OCI-LY1 (cell line): ENCODE data around the gene PLVAP.

Experiments used
- H2AFZ ChIP-seq: fragments of 200-600 bp; sonication (generic), shearing (Covaris generic); 2 replicates; pipeline ENCODE4 v1.6.0; 2014; ENCODE audit warnings: antibody characterized with exemption, mild to moderate bottlenecking, low read length
- H3F3A ChIP-seq: fragments of 200-600 bp; sonication (generic), shearing (Covaris generic); 2 replicates; pipeline ENCODE4 v1.6.0; 2014; ENCODE audit warnings: mild to moderate bottlenecking, antibody characterized with exemption, low read length, moderate library complexity; ENCODE audit not compliant: insufficient read depth
- H3K27ac ChIP-seq: fragments of 200-600 bp; sonication (generic); 2 replicates; pipeline ENCODE4 v1.5.1; 2014; ENCODE audit warnings: low read length, mixed run types, mild to moderate bottlenecking, low read depth; ENCODE audit not compliant: poor library complexity, severe bottlenecking
- H3K27me3 ChIP-seq: fragments of 200-600 bp; sonication (generic); 2 replicates; pipeline ENCODE4 v1.6.0; 2014; ENCODE audit warnings: antibody characterized with exemption, mild to moderate bottlenecking, low read length, moderate library complexity; ENCODE audit not compliant: insufficient read depth
- H3K36me3 ChIP-seq: fragments of 200-600 bp; sonication (generic); 2 replicates; pipeline ENCODE4 v1.6.1; 2014; ENCODE audit warnings: mild to moderate bottlenecking, antibody characterized with exemption, low read length, moderate library complexity, mixed read lengths; ENCODE audit not compliant: insufficient read depth
- H3K4me1 ChIP-seq: fragments of 200-600 bp; sonication (generic); 2 replicates; pipeline ENCODE4 v1.5.1; 2014; ENCODE audit warnings: mild to moderate bottlenecking, low read length, moderate library complexity; ENCODE audit not compliant: insufficient read depth, severe bottlenecking
- H3K4me2 ChIP-seq: fragments of 200-600 bp; sonication (generic), shearing (Covaris generic); 2 replicates; pipeline ENCODE4 v1.6.1; 2014; ENCODE audit warnings: low read length
- H3K4me3 ChIP-seq: fragments of 200-600 bp; sonication (generic); 2 replicates; pipeline ENCODE4 v1.5.1; 2014; ENCODE audit warnings: low read length, low read depth, mild to moderate bottlenecking, mixed read lengths; ENCODE audit not compliant: poor library complexity, severe bottlenecking
- H3K79me2 ChIP-seq: fragments of 200-600 bp; shearing (Covaris generic); 2 replicates; pipeline ENCODE4 v1.6.1; 2016; ENCODE audit warnings: mixed run types, low read length, mixed read lengths; ENCODE audit not compliant: insufficient read depth
- H3K9ac ChIP-seq: fragments of 200-600 bp; sonication (generic), shearing (Covaris generic); 2 replicates; pipeline ENCODE4 v1.6.1; 2014; ENCODE audit warnings: mild to moderate bottlenecking, low read length, mixed read lengths
- H3K9me2 ChIP-seq: fragments of 200-600 bp; sonication (generic), shearing (Covaris generic); 2 replicates; pipeline ENCODE4 v1.6.1; 2014; ENCODE audit warnings: low read depth, mild to moderate bottlenecking, low read length, mixed read lengths
- H3K9me3 ChIP-seq: fragments of 200-600 bp; shearing (Covaris generic); 2 replicates; pipeline ENCODE4 v1.6.1; 2014; ENCODE audit warnings: low read length, mixed read lengths
- H4K20me1 ChIP-seq: fragments of 200-600 bp; sonication (generic), shearing (Covaris generic); 2 replicates; pipeline ENCODE4 v1.6.0; 2016; ENCODE audit warnings: mild to moderate bottlenecking, low read length; ENCODE audit not compliant: insufficient read depth
- EZH2 ChIP-seq: fragments of 200-600 bp; sonication (generic), shearing (Covaris generic); IDR thresholded peaks from 2 replicates; pipeline ENCODE4 v1.8.0; 2017; ENCODE audit warnings: borderline replicate concordance, mixed run types, mild to moderate bottlenecking, antibody characterized with exemption, low read length, moderate library complexity, mixed read lengths
- TF ChIP-seq, protein P1 (sequence below): fragments of 200-600 bp; sonication (generic), shearing (Covaris generic); IDR thresholded peaks from 2 replicates; pipeline ENCODE4 v1.5.1; 2017; ENCODE audit warnings: mild to moderate bottlenecking, antibody characterized with exemption, low read length, moderate library complexity, mixed read lengths

The PLVAP gene

DNA sequence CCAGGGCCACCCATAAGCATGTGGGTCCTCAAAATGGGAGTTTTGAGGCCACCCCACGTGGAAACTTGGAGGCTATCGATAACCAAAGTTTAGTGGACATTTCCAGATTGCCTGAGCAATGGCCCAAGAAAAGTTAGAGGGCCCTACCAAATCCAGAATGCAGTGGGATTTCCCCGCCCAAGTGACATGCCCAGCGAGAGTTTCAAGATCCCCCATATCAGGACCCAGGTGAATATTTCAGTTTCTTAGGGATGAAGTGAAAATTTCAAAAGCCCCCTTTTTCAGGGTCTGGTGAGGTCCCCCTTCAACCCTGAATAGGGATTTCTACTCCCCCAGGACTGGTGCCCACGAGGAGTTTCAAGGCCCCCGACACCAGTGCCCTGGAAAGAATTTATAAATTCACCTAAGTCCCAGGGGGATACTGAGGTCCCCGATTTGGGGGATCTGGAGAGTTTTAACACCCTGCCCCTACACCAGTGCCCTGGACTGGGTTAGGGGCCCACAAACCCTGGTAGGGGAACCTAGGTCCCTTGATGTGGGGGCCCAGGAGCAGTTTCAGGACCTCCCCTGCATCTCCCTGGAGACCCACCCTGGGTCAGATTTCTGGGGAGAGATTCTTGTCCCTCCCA is 27.6 kb upstream of the PLVAP start:
- Histone ChIP-seq H3K9ac (peak overlapping the region; percentile 70), H3K79me2 (peaks cover 11% of the 10 kb centered on the region), H3K4me3 (peak overlapping the region; percentile 69), H3K36me3 (peaks cover 26% of the 10 kb centered on the region), H2AFZ (no peak overlapping the region), H3K9me2 (no peaks in the 10 kb centered on the region), H3K27ac (peak overlapping the region; percentile 85), H4K20me1 (no peaks in the 10 kb centered on the region), H3F3A (no peaks in the 10 kb centered on the region), H3K27me3 (no peaks in the 10 kb centered on the region), H3K4me2 (peak overlapping the region; percentile 94), H3K4me1 (peaks cover 34% of the 10 kb centered on the region), H3K9me3 (no peaks in the 10 kb centered on the region)
- no peak for TF ChIP-seq EZH2
- TF ChIP-seq, protein P1, sequence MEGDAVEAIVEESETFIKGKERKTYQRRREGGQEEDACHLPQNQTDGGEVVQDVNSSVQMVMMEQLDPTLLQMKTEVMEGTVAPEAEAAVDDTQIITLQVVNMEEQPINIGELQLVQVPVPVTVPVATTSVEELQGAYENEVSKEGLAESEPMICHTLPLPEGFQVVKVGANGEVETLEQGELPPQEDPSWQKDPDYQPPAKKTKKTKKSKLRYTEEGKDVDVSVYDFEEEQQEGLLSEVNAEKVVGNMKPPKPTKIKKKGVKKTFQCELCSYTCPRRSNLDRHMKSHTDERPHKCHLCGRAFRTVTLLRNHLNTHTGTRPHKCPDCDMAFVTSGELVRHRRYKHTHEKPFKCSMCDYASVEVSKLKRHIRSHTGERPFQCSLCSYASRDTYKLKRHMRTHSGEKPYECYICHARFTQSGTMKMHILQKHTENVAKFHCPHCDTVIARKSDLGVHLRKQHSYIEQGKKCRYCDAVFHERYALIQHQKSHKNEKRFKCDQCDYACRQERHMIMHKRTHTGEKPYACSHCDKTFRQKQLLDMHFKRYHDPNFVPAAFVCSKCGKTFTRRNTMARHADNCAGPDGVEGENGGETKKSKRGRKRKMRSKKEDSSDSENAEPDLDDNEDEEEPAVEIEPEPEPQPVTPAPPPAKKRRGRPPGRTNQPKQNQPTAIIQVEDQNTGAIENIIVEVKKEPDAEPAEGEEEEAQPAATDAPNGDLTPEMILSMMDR: no peak

DNA sequence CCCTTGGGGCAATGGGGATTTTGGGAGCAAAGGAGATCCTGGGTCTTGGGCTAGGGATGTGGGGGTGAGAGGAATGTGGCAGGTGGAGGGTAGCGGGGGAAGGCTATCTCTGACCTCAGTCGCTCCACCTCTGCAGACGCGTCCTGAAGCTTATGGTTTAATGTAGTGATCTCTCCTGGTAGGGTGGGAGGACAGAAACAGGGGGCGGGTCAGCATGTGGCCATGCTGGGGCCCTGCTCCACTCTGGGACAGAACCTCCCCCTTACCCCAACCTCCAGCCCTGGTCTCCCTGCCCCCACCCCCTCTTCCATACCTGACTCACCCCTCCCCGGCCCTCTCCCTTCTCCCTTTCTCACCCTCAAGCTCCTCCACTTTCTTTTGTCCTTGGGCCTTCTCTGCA is 26.9 kb upstream of the PLVAP start:
- no peak for TF ChIP-seq EZH2
- TF ChIP-seq, protein P1: no peak
- H3K9ac ChIP-seq: peak overlapping the region; percentile 70
- no peak overlapping the region for H2AFZ ChIP-seq
- H3K27me3 ChIP-seq: no peaks in the 10 kb centered on the region
- H3K4me1 ChIP-seq: peaks cover 34% of the 10 kb centered on the region
- no peaks in the 10 kb centered on the region for H3K9me3 ChIP-seq
- peaks cover 11% of the 10 kb centered on the region for H3K79me2 ChIP-seq
- no peaks in the 10 kb centered on the region for H4K20me1 ChIP-seq
- H3F3A ChIP-seq: no peaks in the 10 kb centered on the region
- H3K36me3 ChIP-seq: peaks cover 28% of the 10 kb centered on the region
- no peaks in the 10 kb centered on the region for H3K9me2 ChIP-seq
- peak overlapping the region; percentile 94 for H3K4me2 ChIP-seq
- peak overlapping the region; percentile 85 for H3K27ac ChIP-seq
- H3K4me3 ChIP-seq: peak overlapping the region; percentile 69

- no peak overlapping the region for H2AFZ ChIP-seq
- no peaks in the 10 kb centered on the region for H3K9me2 ChIP-seq
- peak overlapping the region; percentile 94; the same call in 1 of the 2 replicates for H3K4me2 ChIP-seq
- H3K36me3 ChIP-seq: peaks cover 28% of the 10 kb centered on the region
- no peak overlapping the region for H3K27ac ChIP-seq
- no peaks in the 10 kb centered on the region for H3K27me3 ChIP-seq
- H3F3A ChIP-seq: no peaks in the 10 kb centered on the region
- TF ChIP-seq, protein P1: no peak
- TF ChIP-seq EZH2: no peak
- H4K20me1 ChIP-seq: no peaks in the 10 kb centered on the region
- H3K9me3 ChIP-seq: no peaks in the 10 kb centered on the region
- peaks cover 34% of the 10 kb centered on the region for H3K4me1 ChIP-seq
- H3K4me3 ChIP-seq: no peak overlapping the region
- no peak overlapping the region for H3K9ac ChIP-seq
- peaks cover 11% of the 10 kb centered on the region for H3K79me2 ChIP-seq
Measured at GRCh38 chr19:17402982-17403855, 26.1 kb upstream of the PLVAP start.
